Measurements from ENCODE around the gene ANKS6. TPM values are rescaled to one million over a fixed set of nuclear protein-coding genes. Genes with fewer than 3 reads are reported as not detected.

The ANKS6 gene
- total and polyA plus RNA-seq, 2 of the 8 experiments (the other 6 are each of a cell fraction or from before 2014, with no cell fraction given), result 34.1 to 56.3 TPM

- no peak overlapping the region for H2AFZ ChIP-seq (ENCODE audit: low read length)
- H3K9me3 ChIP-seq (ENCODE audit: insufficient read depth in 2 of 2, low read depth in 1 of 2, low read length in 1 of 2), result no peaks in the 10 kb centered on the region
- ChIA-PET POLR2A (ENCODE audit: partially characterized antibody) (no interaction called here), CTCF (ENCODE audit: partially characterized antibody) (interaction anchor here (0.9 to 1.0 kb wide), 2 partner anchors 25 to 74 kb away, joined by 3 to 5 read pairs; no protein-coding TSS in a partner anchor)
- peaks cover 0 to 3% of the 10 kb centered on the region in 2 experiments for H4K20me1 ChIP-seq (replicated peaks in 1 of 2; ENCODE audit: control insufficient read depth in 1 of 2, insufficient read depth in 2 of 2, low read length in 2 of 2)
- 85% methylated on average over 2 of the region's 2 CpGs; no CpG with 5 or more reads in 1 of the 2 experiments for WGBS, 2 experiments (ENCODE audit: extremely low coverage in 1 of 2, insufficient coverage in 1 of 2, insufficient read length in 1 of 2, insufficient replicate concordance in 2 of 2, low coverage in 1 of 2, low lambda C conversion rate in 2 of 2, missing lambda C conversion rate in 1 of 2)
- peaks cover 16 to 29% (median 25%) of the 10 kb centered on the region in 4 experiments for H3K27me3 ChIP-seq (replicated peaks in 1 of 4; ENCODE audit: control insufficient read depth in 3 of 4, extremely low read depth in 1 of 4, insufficient read depth in 3 of 4, low read length in 3 of 4)
- H3K36me3 ChIP-seq (ENCODE audit: control insufficient read depth in 2 of 4, insufficient read depth in 4 of 4, low read length in 3 of 4), result no peaks in the 10 kb centered on the region
- no peak overlapping the region for H4K5ac ChIP-seq (ENCODE audit: insufficient read length, low read depth, low read length)
- no peak overlapping the region for H3K56ac ChIP-seq (replicated peaks; ENCODE audit: insufficient read length, low read depth, low read length)
- no peak overlapping the region for H3K23ac ChIP-seq (ENCODE audit: insufficient read length)
- H4K91ac ChIP-seq (replicated peaks; ENCODE audit: insufficient read length, low read length), result no peak overlapping the region
- no peak overlapping the region for H2BK12ac ChIP-seq (ENCODE audit: low read depth, low read length)
- H3K4me1 ChIP-seq (replicated peaks in 1 of 4; ENCODE audit: control insufficient read depth in 3 of 4, insufficient read depth in 4 of 4, low read length in 3 of 4), result peaks cover 0 to 7% (median 3%) of the 10 kb centered on the region in 4 experiments; a peak in 4 of 7 replicates
- no peak overlapping the region for H3K4me2 ChIP-seq (ENCODE audit: insufficient read depth in 1 of 2, low read depth in 2 of 2, low read length in 2 of 2)
- no peak overlapping the region for H3K27ac ChIP-seq (ENCODE audit: low read depth, low read length)
- H3K79me1 ChIP-seq (ENCODE audit: low read depth, low read length), result no peaks in the 10 kb centered on the region
- FAIRE-seq (no peak), DNase-seq (ENCODE audit: low read depth in 1 of 2, low spot score in 2 of 2) (no peak)
- TF ChIP-seq SUZ12 (IDR thresholded peaks at IDR 0.05; ENCODE audit: low read length), result no peak
- TF ChIP-seq BACH1 (IDR thresholded peaks at IDR 0.05; ENCODE audit: low read length), result no peak
- TF ChIP-seq RXRA (IDR thresholded peaks at IDR 0.05; ENCODE audit: insufficient read depth, low read depth, low read length), result no peak
- TF ChIP-seq HDAC6 (IDR thresholded peaks at IDR 0.05; ENCODE audit: low read depth, low read length), result no peak
- no peak for TF ChIP-seq RFX5 (IDR thresholded peaks at IDR 0.05; ENCODE audit: borderline replicate concordance, low read depth, low read length)
- no peak for TF ChIP-seq EZH2 (IDR thresholded peaks at IDR 0.05; ENCODE audit: low read depth, low read length, severe bottlenecking)
- no peak for TF ChIP-seq CEBPB (IDR thresholded peaks at IDR 0.05; ENCODE audit: low read depth, low read length)
- H2BK120ac ChIP-seq (replicated peaks; ENCODE audit: low read depth, low read length), result no peak overlapping the region
- no peak overlapping the region for H2AK5ac ChIP-seq (ENCODE audit: low read depth, low read length)
- H2BK5ac ChIP-seq (ENCODE audit: low read depth, low read length), result no peak overlapping the region
- no peak overlapping the region for H2BK15ac ChIP-seq (ENCODE audit: low read length)
- no peak overlapping the region for H3K9ac ChIP-seq (replicated peaks in 1 of 4; ENCODE audit: extremely low read depth in 1 of 4, low read depth in 3 of 4, low read length in 3 of 4)
- no peak overlapping the region for H3K4me3 ChIP-seq (ENCODE audit: extremely low read depth in 1 of 4, insufficient read depth in 2 of 4, low read depth in 3 of 4, low read length in 4 of 4)
- peaks cover 9% of the 10 kb centered on the region; the same call in 1 of the 2 replicates for H3K23me2 ChIP-seq (ENCODE audit: low read depth, low read length)
- H2BK20ac ChIP-seq (ENCODE audit: low read length), result no peak overlapping the region
- H3K14ac ChIP-seq (ENCODE audit: insufficient read length), result no peak overlapping the region
- no peak overlapping the region for H4K8ac ChIP-seq (ENCODE audit: extremely low read depth, insufficient read depth, low read length)
- H3K79me2 ChIP-seq (ENCODE audit: control insufficient read depth in 1 of 2, insufficient read depth in 2 of 2, low read length in 2 of 2), result no peaks in the 10 kb centered on the region
- no peak overlapping the region for H3K18ac ChIP-seq (ENCODE audit: extremely low read depth, low read length)
- H3K4ac ChIP-seq (replicated peaks; ENCODE audit: insufficient read length, low read depth, low read length), result no peak overlapping the region
Observed at GRCh38 chr9:98702835-98703380, 93.4 kb downstream of the ANKS6 start.

Data from H1 (cell line).